Endothelial cell of umbilical vein (primary cell): ENCODE measurements around the gene CADPS. TPM values are rescaled to one million over a fixed set of nuclear protein-coding genes. Genes with fewer than 3 reads are reported as not detected.

Source experiments
- BruUV-seq: library from RNA; stranded (reverse); fragments of 400-500 nt; replicated peaks from 2 replicates; lab custom pipeline; 2021; lab: Mats Ljungman, UMichigan
- CTCF ChIA-PET: fragments of 300-600, 350-600 bp; sonication (Branson Sonifier 250); formaldehyde crosslinking; loops from one replicate; lab custom pipeline; 2021; ENCODE audit warnings: antibody characterized with exemption, inconsistent platforms; lab: Charles Lee
- POLR2A ChIA-PET: fragments of 300-600, 350-600 bp; sonication (Branson Sonifier 250); formaldehyde crosslinking; loops from one replicate; lab custom pipeline; 2021; ENCODE audit warnings: antibody characterized with exemption, inconsistent platforms; lab: Charles Lee
- DNase-seq: peaks from one replicate; pipeline ENCODE4 v3.0.0-alpha.2; 2011; ENCODE audit warnings: low read depth, low spot score
- FAIRE-seq: peaks from 2 replicates; lab custom pipeline; 2011; peaks lifted over from hg19 to GRCh38; lab: Jason Lieb, UNC
- H2AFZ ChIP-seq: 2 replicates; pipeline ENCODE4 v1.6.0; 2012; ENCODE audit warnings: low read depth, low read length, control low read depth, inconsistent platforms
- H3K27ac ChIP-seq: 2 replicates; pipeline ENCODE4 v1.5.1; 2011; ENCODE audit warnings: low read depth, mild to moderate bottlenecking, control low read depth, low read length, moderate library complexity; ENCODE audit not compliant: insufficient read depth
- H3K27me3 ChIP-seq, 2 experiments: 2 replicates each; pipeline versions ENCODE4 v1.6.0 to v1.6.1; 2011; ENCODE audit warnings: low read length in 2 of 2, mixed read lengths in 1 of 2; ENCODE audit not compliant: control insufficient read depth in 2 of 2, insufficient read depth in 2 of 2
- H3K36me3 ChIP-seq, 2 experiments: 2 replicates in 1 of 2; 3 replicates in 1 of 2; pipeline ENCODE4 v1.5.1; 2011; ENCODE audit warnings: low read length in 2 of 2, mild to moderate bottlenecking in 1 of 2, moderate library complexity in 1 of 2; ENCODE audit not compliant: control insufficient read depth in 2 of 2, insufficient read depth in 2 of 2; ENCODE audit errors: extremely low read depth in 1 of 2
- H3K4me1 ChIP-seq: 3 replicates; pipeline ENCODE4 v1.5.1; 2011; ENCODE audit warnings: mild to moderate bottlenecking, low read length; ENCODE audit not compliant: control insufficient read depth, insufficient read depth; ENCODE audit errors: extremely low read depth
- H3K4me2 ChIP-seq: 2 replicates; pipeline ENCODE4 v1.6.1; 2011; ENCODE audit warnings: low read length, control low read depth, mixed read lengths; ENCODE audit not compliant: insufficient read depth
- H3K4me3 ChIP-seq, 3 experiments: fragments of 200-600 bp in 1 of 3; sonication (generic), shearing (Covaris generic) in 1 of 3; replicated peaks in 1 of 3; 2 replicates each; pipeline ENCODE4 v1.5.1; 2011 to 2016; ENCODE audit warnings: control low read depth in 3 of 3, low read length in 3 of 3, mild to moderate bottlenecking in 2 of 3, inconsistent platforms in 1 of 3, low read depth in 1 of 3, moderate library complexity in 1 of 3; ENCODE audit not compliant: insufficient read depth in 1 of 3
- H3K79me2 ChIP-seq: 2 replicates; pipeline ENCODE4 v1.6.0; 2012; ENCODE audit warnings: low read length, inconsistent platforms; ENCODE audit not compliant: control insufficient read depth, insufficient read depth
- H3K9ac ChIP-seq: replicated peaks from 2 replicates; pipeline ENCODE3; 2011; ENCODE audit warnings: low read length, control low read depth; ENCODE audit not compliant: insufficient read depth; ENCODE audit errors: extremely low read depth
- H3K9me1 ChIP-seq: replicated peaks from 3 replicates; pipeline ENCODE4 v1.6.0; 2011; ENCODE audit warnings: mild to moderate bottlenecking, low read length; ENCODE audit not compliant: control insufficient read depth, insufficient read depth; ENCODE audit errors: extremely low read depth
- H3K9me3 ChIP-seq: replicated peaks from 2 replicates; pipeline ENCODE4 v1.5.1; 2012; ENCODE audit warnings: low read length, inconsistent platforms; ENCODE audit not compliant: control insufficient read depth, insufficient read depth
- H4K20me1 ChIP-seq: replicated peaks from 2 replicates; pipeline ENCODE3; 2011; ENCODE audit warnings: mild to moderate bottlenecking, low read length; ENCODE audit not compliant: control insufficient read depth, insufficient read depth; ENCODE audit errors: extremely low read depth
- EZH2 ChIP-seq: IDR thresholded peaks from 2 replicates; pipeline ENCODE4 v1.6.1; 2012; ENCODE audit warnings: borderline replicate concordance, low read depth, mild to moderate bottlenecking, moderate library complexity, low read length, inconsistent platforms; ENCODE audit not compliant: severe bottlenecking
- FOS ChIP-seq: IDR thresholded peaks from 2 replicates; pipeline ENCODE4 v1.6.1; 2011; ENCODE audit warnings: mild to moderate bottlenecking, low read length, moderate library complexity, borderline replicate concordance; ENCODE audit not compliant: insufficient read depth
- JUN ChIP-seq: IDR thresholded peaks from 2 replicates; pipeline ENCODE4 v1.6.1; 2011; ENCODE audit warnings: borderline replicate concordance, low read depth; ENCODE audit not compliant: insufficient read length, insufficient read depth
- MAX ChIP-seq: IDR thresholded peaks from 2 replicates; pipeline ENCODE4 v1.6.1; 2011; ENCODE audit not compliant: insufficient read depth, insufficient read length
- MYC ChIP-seq: IDR thresholded peaks from one replicate; pipeline ENCODE4 v1.6.1; 2011; ENCODE audit warnings: mild to moderate bottlenecking, low read depth, low read length
- POLR2A ChIP-seq: IDR thresholded peaks from 2 replicates; pipeline ENCODE4 v1.6.1; 2012; ENCODE audit warnings: low read depth, mild to moderate bottlenecking, control low read depth, low read length
- POLR2AphosphoS5 ChIP-seq: IDR thresholded peaks from 2 replicates; pipeline ENCODE4 v1.6.1; 2012; ENCODE audit warnings: low read depth, mild to moderate bottlenecking, control low read depth, low read length, moderate library complexity; ENCODE audit not compliant: insufficient read depth
- dilution Hi-C: fragments of 300-500 bp; cut with MboI; formaldehyde crosslinking; loops from one replicate; pipeline ENCODE4 v1.15.0; 2019; ENCODE audit warnings: low sequenced_read_pairs; ENCODE audit not compliant: extremely low pct_ligation_motif_present
- intact Hi-C: fragments of 100-400 bp; cut with micrococcal nuclease; formaldehyde crosslinking; loops from one replicate; pipeline ENCODE4 v1.10.0; 2022
- polyA plus RNA-seq, 4 experiments: library from polyadenylated mRNA; depleted of rRNA in 3 of 4; stranded (reverse) in 3 of 4; unstranded in 1 of 4; fragments of >200 nt; gene quantifications; 2 replicates each; pipeline versions ENCODE4 v1.2.1 to v1.2.3, GENCODE V29; 2011 to 2012; ENCODE audit warnings: missing spikeins in 1 of 4
- total RNA-seq: library from RNA; stranded (reverse); gene quantifications from 2 replicates; pipeline ENCODE4 v1.2.3, GENCODE V29; 2021
- TF ChIP-seq, protein P1 (sequence below), 2 donors: IDR thresholded peaks; 1 replicate in 1 of 2; 2 replicates in 1 of 2; pipeline ENCODE4 v1.5.1; 2011; ENCODE audit warnings: low read length in 2 of 2, mild to moderate bottlenecking in 2 of 2, moderate library complexity in 2 of 2, control low read depth in 1 of 2, inconsistent platforms in 1 of 2, low read depth in 1 of 2; ENCODE audit not compliant: insufficient read depth in 1 of 2; ENCODE audit errors: extremely low read depth in 1 of 2

The CADPS gene
- total and polyA plus RNA-seq, 2 donors (not counting 3 experiments of a cell fraction or from before 2014, with no cell fraction given), result not detected

- Histone ChIP-seq H3K4me1 (no peaks in the 10 kb centered on the region), H3K27me3 (no peaks in the 10 kb centered on the region), H2AFZ (no peak overlapping the region), H3K27ac (no peak overlapping the region), H3K9ac (no peak overlapping the region), H3K36me3 (no peaks in the 10 kb centered on the region), H3K4me2 (no peak overlapping the region), H3K9me3 (no peaks in the 10 kb centered on the region), H4K20me1 (no peaks in the 10 kb centered on the region), H3K4me3 (no peak overlapping the region), H3K79me2 (no peaks in the 10 kb centered on the region), H3K9me1 (no peaks in the 10 kb centered on the region)
- FAIRE-seq (no peak), DNase-seq (no peak)
- BruUV-seq, result no TSS peak
- dilution Hi-C loops, result no loop called here
- TF ChIP-seq EZH2 (no peak), POLR2AphosphoS5 (no peak)
- ChIA-PET CTCF (interaction anchor here (1.1 kb wide), 1 partner anchor 12 kb away, joined by 3 read pairs; no protein-coding TSS in a partner anchor), POLR2A (no interaction called here)
- intact Hi-C loops, result no loop called here
Measured at GRCh38 chr3:62723166-62723913, 151.9 kb downstream of the CADPS start.

DNA sequence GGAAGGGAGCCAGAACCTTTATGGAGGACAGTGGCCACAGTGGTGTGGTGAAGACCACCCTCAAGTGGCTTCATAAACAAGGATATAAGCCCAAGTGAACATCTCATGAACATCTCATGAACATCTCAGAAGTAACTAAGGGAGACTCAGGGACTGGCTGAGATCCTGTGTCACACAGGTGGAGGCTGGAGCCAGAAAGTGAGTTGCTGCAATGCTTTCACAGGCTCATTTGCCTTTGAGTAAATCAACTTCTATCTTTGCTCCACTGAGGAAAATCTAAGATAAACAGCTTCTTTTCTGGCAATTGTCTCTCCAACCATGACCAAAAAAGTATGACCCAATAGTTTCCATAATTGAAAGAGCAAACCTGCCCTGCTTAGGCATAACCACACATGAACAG lies 152.9 kb downstream of the CADPS start:
- Histone ChIP-seq H3K9me1 (no peaks in the 10 kb centered on the region), H3K27me3 (no peaks in the 10 kb centered on the region), H3K79me2 (no peaks in the 10 kb centered on the region), H3K4me2 (no peak overlapping the region), H3K27ac (no peak overlapping the region), H3K9ac (no peak overlapping the region), H3K36me3 (no peaks in the 10 kb centered on the region), H4K20me1 (no peaks in the 10 kb centered on the region), H3K9me3 (no peaks in the 10 kb centered on the region), H3K4me1 (no peaks in the 10 kb centered on the region), H3K4me3 (no peak overlapping the region), H2AFZ (no peak overlapping the region)
- CTCF ChIA-PET, result no interaction called here
- dilution Hi-C loops, result no loop called here
- BruUV-seq, result no TSS peak
- POLR2A ChIA-PET, result no interaction called here
- TF ChIP-seq JUN, result no peak
- TF ChIP-seq MYC, result no peak
- TF ChIP-seq POLR2A, result no peak
- no peak for TF ChIP-seq POLR2AphosphoS5
- TF ChIP-seq, protein P1, sequence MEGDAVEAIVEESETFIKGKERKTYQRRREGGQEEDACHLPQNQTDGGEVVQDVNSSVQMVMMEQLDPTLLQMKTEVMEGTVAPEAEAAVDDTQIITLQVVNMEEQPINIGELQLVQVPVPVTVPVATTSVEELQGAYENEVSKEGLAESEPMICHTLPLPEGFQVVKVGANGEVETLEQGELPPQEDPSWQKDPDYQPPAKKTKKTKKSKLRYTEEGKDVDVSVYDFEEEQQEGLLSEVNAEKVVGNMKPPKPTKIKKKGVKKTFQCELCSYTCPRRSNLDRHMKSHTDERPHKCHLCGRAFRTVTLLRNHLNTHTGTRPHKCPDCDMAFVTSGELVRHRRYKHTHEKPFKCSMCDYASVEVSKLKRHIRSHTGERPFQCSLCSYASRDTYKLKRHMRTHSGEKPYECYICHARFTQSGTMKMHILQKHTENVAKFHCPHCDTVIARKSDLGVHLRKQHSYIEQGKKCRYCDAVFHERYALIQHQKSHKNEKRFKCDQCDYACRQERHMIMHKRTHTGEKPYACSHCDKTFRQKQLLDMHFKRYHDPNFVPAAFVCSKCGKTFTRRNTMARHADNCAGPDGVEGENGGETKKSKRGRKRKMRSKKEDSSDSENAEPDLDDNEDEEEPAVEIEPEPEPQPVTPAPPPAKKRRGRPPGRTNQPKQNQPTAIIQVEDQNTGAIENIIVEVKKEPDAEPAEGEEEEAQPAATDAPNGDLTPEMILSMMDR (IDR thresholded peaks at IDR 0.05; ENCODE audit: extremely low read depth in 1 of 2, insufficient read depth in 1 of 2, low read depth in 1 of 2, low read length in 2 of 2), result no peak
- TF ChIP-seq FOS, result no peak
- TF ChIP-seq MAX, result no peak
- TF ChIP-seq EZH2, result no peak
- FAIRE-seq (no peak), DNase-seq (no peak)
- intact Hi-C loops, result no loop called here
